ENCODE data around the gene RNU1-1. TPM values are rescaled to one million over a fixed set of nuclear protein-coding genes. Genes with fewer than 3 reads are reported as not detected.

Gene RNU1-1
- polyA plus RNA-seq, 4 donors = not detected

Other genes starting within 250 kb of the RNU1-1 start
- 10 to 100 TPM; 17.7 to 23.1 (median 20.4) TPM for gene FBXO42, start 161.8 kb downstream of the RNU1-1 start, polyA plus RNA-seq (ENCODE audit: insufficient read length in 4 of 4)
- 100 to 1,000 TPM in 3 of 4 donors, 10 to 100 TPM in 1; 97.1 to 115 (median 105) TPM for gene SZRD1, start 147.0 kb downstream of the RNU1-1 start, polyA plus RNA-seq (ENCODE audit: insufficient read length in 4 of 4)
- gene SPATA21, start 76.9 kb downstream of the RNU1-1 start, polyA plus RNA-seq (ENCODE audit: insufficient read length in 4 of 4) = under 1 TPM in 3 of 4 donors, not detected in 1; 0.12 to 0.17 (median 0.15) TPM
- 10 to 100 TPM; 65.4 to 70.4 (median 67.9) TPM for gene NECAP2, start 73.6 kb downstream of the RNU1-1 start, polyA plus RNA-seq (ENCODE audit: insufficient read length in 4 of 4)
- gene NBPF1, start 99.3 kb upstream of the RNU1-1 start, polyA plus RNA-seq (ENCODE audit: insufficient read length in 4 of 4) = 100 to 1,000 TPM in 1 of 4 donors, 10 to 100 TPM in 3; 76.0 to 161 (median 88.4) TPM
- gene RNU1-3, start 152.7 kb upstream of the RNU1-1 start, polyA plus RNA-seq (ENCODE audit: insufficient read length in 4 of 4) = not detected
- not detected for gene RNU1-4, start 226.2 kb upstream of the RNU1-1 start, polyA plus RNA-seq (ENCODE audit: insufficient read length in 4 of 4)

Measured in left renal pelvis (tissue), 4 donors.